ENCODE measurements around the gene LTBP3. TPM values are rescaled to one million over a fixed set of nuclear protein-coding genes. Genes with fewer than 3 reads are reported as not detected.

The LTBP3 gene
- polyA plus RNA-seq, 1 donor from 2014 or later, result 4.6 TPM

- Histone ChIP-seq H3K4me2 (ENCODE audit: low read length) (peak overlapping the region; percentile 87), H3K9ac (ENCODE audit: low read length) (peak overlapping the region; percentile 99), H3K9me2 (ENCODE audit: insufficient read depth, low read length) (no peaks in the 10 kb centered on the region), H3K4me3 (ENCODE audit: low read length) (peak overlapping the region; percentile 78), H3K36me3 (ENCODE audit: insufficient read depth, low read length) (peaks cover 56% of the 10 kb centered on the region), H3K79me2 (replicated peaks; ENCODE audit: insufficient read depth, low read length) (peaks cover 88% of the 10 kb centered on the region), H3K27me3 (ENCODE audit: insufficient read depth, low read depth, low read length) (no peaks in the 10 kb centered on the region), H3K9me3 (ENCODE audit: low read length) (no peaks in the 10 kb centered on the region), H3F3A (ENCODE audit: insufficient read depth, low read length, poor library complexity, severe bottlenecking) (peaks cover 22% of the 10 kb centered on the region), H2AFZ (ENCODE audit: low read depth, low read length) (no peak overlapping the region), H3K27ac (ENCODE audit: low read length) (peak overlapping the region; percentile 100), H4K20me1 (ENCODE audit: insufficient read depth) (peaks cover 79% of the 10 kb centered on the region)
- TF ChIP-seq REST (IDR thresholded peaks at IDR 0.05; ENCODE audit: borderline replicate concordance) (peak; percentile 9), TAF1 (IDR thresholded peaks at IDR 0.05; ENCODE audit: low read depth) (no peak), POLR2AphosphoS5 (IDR thresholded peaks at IDR 0.05) (peak; percentile 60), EP300 (conservative IDR thresholded peaks at IDR 0.05; ENCODE audit: poor library complexity, severe bottlenecking) (no peak)
Observed at GRCh38 chr11:65506772-65507505, 51.2 kb downstream of the LTBP3 start.

DNA sequence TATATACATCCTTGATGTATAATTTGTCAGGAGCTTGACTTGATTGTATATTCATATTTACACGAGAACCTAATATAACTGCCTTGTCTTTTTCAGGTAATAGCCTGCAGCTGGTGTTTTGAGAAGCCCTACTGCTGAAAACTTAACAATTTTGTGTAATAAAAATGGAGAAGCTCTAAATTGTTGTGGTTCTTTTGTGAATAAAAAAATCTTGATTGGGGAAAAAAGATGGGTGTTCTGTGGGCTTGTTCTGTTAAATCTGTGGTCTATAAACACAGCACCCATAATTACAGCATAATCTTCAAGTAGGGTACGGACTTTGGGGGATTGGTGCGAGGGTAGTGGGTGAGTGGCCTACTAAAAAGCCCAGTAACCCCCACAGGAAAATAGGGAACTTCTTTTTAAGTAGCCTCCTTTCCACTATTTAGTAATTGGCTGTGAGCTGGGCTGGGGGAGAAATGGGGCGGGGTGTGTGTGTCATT is 51.8 kb downstream of the LTBP3 start:
- H3K27ac ChIP-seq (ENCODE audit: low read length), result peak overlapping the region; percentile 100
- H3K79me2 ChIP-seq (replicated peaks; ENCODE audit: insufficient read depth, low read length), result peaks cover 94% of the 10 kb centered on the region
- no peaks in the 10 kb centered on the region for H3K9me3 ChIP-seq (ENCODE audit: low read length)
- peak overlapping the region; percentile 99 for H3K9ac ChIP-seq (ENCODE audit: low read length)
- no peaks in the 10 kb centered on the region for H3K27me3 ChIP-seq (ENCODE audit: insufficient read depth, low read depth, low read length)
- no peak overlapping the region for H2AFZ ChIP-seq (ENCODE audit: low read depth, low read length)
- peaks cover 85% of the 10 kb centered on the region for H4K20me1 ChIP-seq (ENCODE audit: insufficient read depth)
- H3K9me2 ChIP-seq (ENCODE audit: insufficient read depth, low read length), result no peaks in the 10 kb centered on the region
- H3F3A ChIP-seq (ENCODE audit: insufficient read depth, low read length, poor library complexity, severe bottlenecking), result peaks cover 22% of the 10 kb centered on the region
- H3K4me2 ChIP-seq (ENCODE audit: low read length), result peak overlapping the region; percentile 87
- peak overlapping the region; percentile 78 for H3K4me3 ChIP-seq (ENCODE audit: low read length)
- peaks cover 57% of the 10 kb centered on the region for H3K36me3 ChIP-seq (ENCODE audit: insufficient read depth, low read length)
- TF ChIP-seq RAD21 (conservative IDR thresholded peaks at IDR 0.05) (no peak), MXI1 (conservative IDR thresholded peaks at IDR 0.05; ENCODE audit: poor library complexity, severe bottlenecking) (no peak), REST (IDR thresholded peaks at IDR 0.05; ENCODE audit: borderline replicate concordance) (peak; percentile 12), EZH2 (IDR thresholded peaks at IDR 0.05; ENCODE audit: borderline replicate concordance, insufficient read depth, low read length, poor library complexity, severe bottlenecking) (no peak)

All from neural cell (in vitro differentiated cells).